ENCODE measurements around the gene COL1A1.

Gene COL1A1

GRCh38 chr17:50167371-50167770 is 34.1 kb downstream of the COL1A1 start:
- peaks cover 46% of the 10 kb centered on the region for H3K4me1 Mint-ChIP-seq
- H3K4me3 Mint-ChIP-seq = no peak overlapping the region
- no peaks in the 10 kb centered on the region for H3K9me3 Mint-ChIP-seq
- H3K27me3 Mint-ChIP-seq (ENCODE audit: low read depth, poor library complexity) = peaks cover 8% of the 10 kb centered on the region
- H3K27ac Mint-ChIP-seq = no peak overlapping the region
- TF ChIP-seq CTCF (IDR thresholded peaks at IDR 0.05) = no peak
- H3K36me3 Mint-ChIP-seq (ENCODE audit: low read depth) = no peaks in the 10 kb centered on the region
- DNase-seq = no peak

- peaks cover 50% of the 10 kb centered on the region for H3K4me1 Mint-ChIP-seq
- H3K4me3 Mint-ChIP-seq = no peak overlapping the region
- peak overlapping the region; percentile 72 for H3K27ac Mint-ChIP-seq
- H3K9me3 Mint-ChIP-seq = no peaks in the 10 kb centered on the region
- peaks cover 8% of the 10 kb centered on the region for H3K27me3 Mint-ChIP-seq (ENCODE audit: low read depth, poor library complexity)
- no peaks in the 10 kb centered on the region for H3K36me3 Mint-ChIP-seq (ENCODE audit: low read depth)
- TF ChIP-seq CTCF (IDR thresholded peaks at IDR 0.05) = no peak
- DNase-seq = no peak
Observed at GRCh38 chr17:50166518-50167181, 34.8 kb downstream of the COL1A1 start.

DNA sequence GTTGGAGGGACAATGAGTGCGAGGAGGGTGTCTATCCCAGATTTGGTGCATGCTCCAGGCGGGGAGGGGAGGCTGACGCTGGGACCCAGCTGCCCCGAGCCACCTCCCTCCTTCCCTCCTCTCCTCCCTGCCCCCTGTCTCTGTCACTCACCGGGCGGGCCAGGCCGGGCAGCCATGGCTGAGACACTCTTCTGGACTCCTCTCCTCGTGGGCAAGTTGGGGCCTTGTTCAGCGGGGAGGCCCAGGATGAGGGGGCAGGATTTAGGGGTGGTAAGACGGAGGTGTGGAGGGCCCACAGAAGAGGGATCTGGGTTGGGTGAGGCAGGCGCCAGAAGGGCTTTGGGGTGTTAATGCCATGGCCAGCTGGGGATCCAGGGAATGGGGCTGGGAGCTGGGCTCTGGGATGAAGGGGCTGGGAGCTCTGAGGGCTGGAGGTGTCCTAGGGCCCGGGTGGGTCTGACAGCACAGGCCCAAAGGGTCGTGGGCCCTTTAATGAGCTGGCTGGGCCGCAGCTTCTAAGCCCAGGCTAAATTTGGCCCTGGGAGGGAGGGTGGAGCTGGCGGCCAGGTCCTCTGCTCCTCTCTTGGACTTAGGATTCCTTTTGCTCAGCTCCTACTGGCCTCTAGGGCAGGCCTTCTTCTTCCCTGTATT is 35.4 kb downstream of the COL1A1 start, which contains the start of gene SGCA:
SGCA (plus strand) TSS at position 139 of the 651 bp plus-strand sequence; CDS start at position 175, 36 bp downstream.
- H3K27me3 Mint-ChIP-seq (ENCODE audit: low read depth, poor library complexity) = peaks cover 5% of the 10 kb centered on the region
- H3K27ac Mint-ChIP-seq = peak within 1 kb of the TSS; percentile 82
- H3K4me1 Mint-ChIP-seq = peaks cover 56% of the 10 kb centered on the region

GRCh38 chr17:50165466-50165865 is 36.0 kb downstream of the COL1A1 start:
- Mint-ChIP-seq H3K36me3 (ENCODE audit: low read depth) (no peaks in the 10 kb centered on the region), H3K9me3 (no peaks in the 10 kb centered on the region), H3K4me1 (peaks cover 61% of the 10 kb centered on the region), H3K27ac (peak overlapping the region; percentile 82), H3K4me3 (no peak overlapping the region), H3K27me3 (ENCODE audit: low read depth, poor library complexity) (peaks cover 6% of the 10 kb centered on the region)
- no peak for TF ChIP-seq CTCF (IDR thresholded peaks at IDR 0.05)
- DNase-seq = no peak

More for the DNA sequence above, 35.4 kb downstream of the COL1A1 start, which contains the start of gene SGCA:
- H3K36me3 Mint-ChIP-seq (ENCODE audit: low read depth) = no peaks in the 10 kb centered on the region
- H3K9me3 Mint-ChIP-seq = no peaks in the 10 kb centered on the region
- no peak within 1 kb of the TSS for H3K4me3 Mint-ChIP-seq
- DNase-seq = no peak
- no peak for TF ChIP-seq CTCF (IDR thresholded peaks at IDR 0.05)

- Mint-ChIP-seq H3K4me3 (no peak overlapping the region), H3K9me3 (no peaks in the 10 kb centered on the region), H3K27me3 (ENCODE audit: low read depth, poor library complexity) (peaks cover 8% of the 10 kb centered on the region), H3K36me3 (ENCODE audit: low read depth) (no peaks in the 10 kb centered on the region), H3K4me1 (peaks cover 64% of the 10 kb centered on the region), H3K27ac (peak overlapping the region; percentile 82)
- TF ChIP-seq CTCF (IDR thresholded peaks at IDR 0.05) = no peak
- DNase-seq = no peak
Observed at GRCh38 chr17:50165066-50165465, 36.4 kb downstream of the COL1A1 start.

GRCh38 chr17:50164697-50164988 is 36.8 kb downstream of the COL1A1 start:
- Mint-ChIP-seq H3K4me3 (no peak overlapping the region), H3K36me3 (ENCODE audit: low read depth) (no peaks in the 10 kb centered on the region), H3K27ac (no peak overlapping the region), H3K27me3 (ENCODE audit: low read depth, poor library complexity) (peaks cover 8% of the 10 kb centered on the region), H3K4me1 (peaks cover 66% of the 10 kb centered on the region), H3K9me3 (no peaks in the 10 kb centered on the region)
- DNase-seq = no peak
- no peak for TF ChIP-seq CTCF (IDR thresholded peaks at IDR 0.05)
